Esophagus squamous epithelium (tissue), 5 donors: ENCODE data around the gene GRIK3. TPM values are rescaled to one million over a fixed set of nuclear protein-coding genes. Genes with fewer than 3 reads are reported as not detected.

Experiments used
- DNase-seq: peaks from one replicate; lab custom pipeline; 2025; lab: John Stamatoyannopoulos, UW
- H3K27ac ChIP-seq, 4 donors: fragments of 200-600 bp; sonication (generic); one replicate each; pipeline ENCODE4 v1.5.1; 2016 to 2019; ENCODE audit warnings: mild to moderate bottlenecking in 1 of 4
- H3K27me3 ChIP-seq, 4 donors: fragments of 200-600 bp; sonication (generic); 1 replicate in 3 of 4; 2 replicates in 1 of 4; pipeline versions ENCODE4 v1.5.1 to v1.6.0; 2017 to 2021; ENCODE audit warnings: antibody characterized with exemption in 1 of 4
- H3K36me3 ChIP-seq, 3 donors: fragments of 200-600 bp; sonication (generic); one replicate each; pipeline ENCODE4 v1.5.1; 2016 to 2019
- H3K4me1 ChIP-seq, 3 donors: fragments of 200-600 bp; sonication (generic); one replicate each; pipeline ENCODE4 v1.5.1; 2017 to 2019
- H3K4me3 ChIP-seq, 4 donors: fragments of 200-600 bp; sonication (generic); 1 replicate in 3 of 4; 2 replicates in 1 of 4; pipeline ENCODE4 v1.5.1; 2016 to 2019; ENCODE audit warnings: mild to moderate bottlenecking in 2 of 4, moderate library complexity in 1 of 4
- H3K9me3 ChIP-seq, 3 donors: fragments of 200-600 bp; sonication (generic); one replicate each; pipeline ENCODE4 v1.5.1; 2016 to 2019
- CTCF ChIP-seq, 6 experiments: fragments of 450-650 bp in 4 of 6; fragments of 200-600 bp in 2 of 6; sonication (generic) in 2 of 6; IDR thresholded peaks; one replicate each; pipeline ENCODE4 v1.5.1; 2016 to 2019; ENCODE audit warnings: antibody characterized with exemption in 6 of 6, mild to moderate bottlenecking in 4 of 6, moderate library complexity in 4 of 6
- POLR2A ChIP-seq, 4 donors: fragments of 450-650 bp; IDR thresholded peaks; one replicate each; pipeline ENCODE4 v1.6.1; 2017; ENCODE audit warnings: antibody characterized with exemption in 4 of 4, mild to moderate bottlenecking in 4 of 4, moderate library complexity in 3 of 4
- WGBS, 2 donors: methylation state at CpG; one replicate each; pipeline ENCODE4 v1.1.5; 2018; 5-methylcytosine and 5-hydroxymethylcytosine counted together
- intact Hi-C: fragments of 100-400 bp; cut with DNase I; formaldehyde crosslinking; loops from one replicate; pipeline ENCODE4 v1.15.0; 2022
- total RNA-seq, 4 donors: library from RNA; depleted of rRNA; stranded (reverse); fragments of >200 nt; gene quantifications; one replicate each; pipeline ENCODE4 v1.1.0, GENCODE V29; 2016
- donor health status: DM: yes; HTN: yes; CAD: no.

The GRIK3 gene
- total RNA-seq, 4 donors from 2014 or later: 0.11 to 0.38 (median 0.21) TPM; not detected in 1

GRCh38 chr1:37051346-37051745 is 17.0 kb upstream of the GRIK3 start:
- no peaks in the 10 kb centered on the region for H3K4me1 ChIP-seq
- no peak for DNase-seq
- H3K27ac ChIP-seq: no peak overlapping the region
- WGBS, 2 donors: 29 to 50% methylated on average over 2 of the region's 7 CpGs
- intact Hi-C loops: no loop called here
- H3K4me3 ChIP-seq: no peak overlapping the region
- H3K27me3 ChIP-seq: peaks cover 0 to 43% (median 0%) of the 10 kb centered on the region in 4 donors
- TF ChIP-seq CTCF (IDR thresholded peaks at IDR 0.05) (no peak), POLR2A (IDR thresholded peaks at IDR 0.05) (no peak)
- no peaks in the 10 kb centered on the region for H3K9me3 ChIP-seq
- no peaks in the 10 kb centered on the region for H3K36me3 ChIP-seq

- 81 to 91% methylated on average over 15 to 18 of the region's 19 CpGs for WGBS, 2 donors
- intact Hi-C loops: no loop called here
Measured at GRCh38 chr1:37047542-37047941, 13.2 kb upstream of the GRIK3 start.

GRCh38 chr1:37043101-37043500 is 8.8 kb upstream of the GRIK3 start:
- 81 to 92% methylated on average over 1 to 2 of the region's 2 CpGs for WGBS, 2 donors
- H3K27me3 ChIP-seq: peaks cover 0 to 91% (median 9%) of the 10 kb centered on the region in 4 donors
- DNase-seq: no peak
- intact Hi-C loops: no loop called here
- no peak overlapping the region for H3K27ac ChIP-seq
- TF ChIP-seq POLR2A (IDR thresholded peaks at IDR 0.05) (no peak), CTCF (IDR thresholded peaks at IDR 0.05) (no peak)
- H3K4me1 ChIP-seq: no peaks in the 10 kb centered on the region
- no peak overlapping the region for H3K4me3 ChIP-seq
- no peaks in the 10 kb centered on the region for H3K9me3 ChIP-seq
- H3K36me3 ChIP-seq: no peaks in the 10 kb centered on the region

More at GRCh38 chr1:37047542-37047941, 13.2 kb upstream of the GRIK3 start:
- Histone ChIP-seq H3K27me3 (peaks cover 0 to 71% (median 0%) of the 10 kb centered on the region in 4 donors), H3K4me1 (no peaks in the 10 kb centered on the region), H3K27ac (no peak overlapping the region), H3K4me3 (no peak overlapping the region), H3K9me3 (no peaks in the 10 kb centered on the region), H3K36me3 (no peaks in the 10 kb centered on the region)
- TF ChIP-seq CTCF (IDR thresholded peaks at IDR 0.05): no peak
- no peak for TF ChIP-seq POLR2A (IDR thresholded peaks at IDR 0.05)
- no peak for DNase-seq

GRCh38 chr1:37042506-37042905 is 8.2 kb upstream of the GRIK3 start:
- Histone ChIP-seq H3K27me3 (peaks cover 0 to 91% (median 11%) of the 10 kb centered on the region in 4 donors), H3K27ac (no peak overlapping the region), H3K36me3 (no peaks in the 10 kb centered on the region), H3K9me3 (no peaks in the 10 kb centered on the region), H3K4me1 (no peaks in the 10 kb centered on the region), H3K4me3 (no peak overlapping the region)
- DNase-seq: no peak
- intact Hi-C loops: no loop called here
- WGBS, 2 donors: 20 to 56% methylated on average over 1 to 4 of the region's 6 CpGs
- TF ChIP-seq CTCF (IDR thresholded peaks at IDR 0.05) (no peak), POLR2A (IDR thresholded peaks at IDR 0.05) (no peak)

- DNase-seq: no peak
- Histone ChIP-seq H3K4me1 (peaks cover 0 to 4% (median 0%) of the 10 kb centered on the region in 3 donors), H3K9me3 (no peaks in the 10 kb centered on the region), H3K4me3 (no peak overlapping the region), H3K27ac (no peak overlapping the region), H3K27me3 (peaks cover 0 to 92% (median 13%) of the 10 kb centered on the region in 4 donors), H3K36me3 (no peaks in the 10 kb centered on the region)
- WGBS, 2 donors: 27 to 57% methylated on average over 2 of the region's 2 CpGs
- intact Hi-C loops: no loop called here
- TF ChIP-seq CTCF (IDR thresholded peaks at IDR 0.05): no peak
Measured at GRCh38 chr1:37041483-37041882, 7.2 kb upstream of the GRIK3 start.
